Keratinocyte (primary cell): ENCODE data around the gene NLRP11.

Experiments used
- CTCF ChIP-seq, 3 experiments: IDR thresholded peaks in 1 of 3; conservative IDR thresholded peaks in 1 of 3; optimal IDR thresholded peaks in 1 of 3; 2 replicates in 2 of 3; 3 replicates in 1 of 3; pipeline versions ENCODE3 to v1.5.1; 2011; ENCODE audit warnings: low read length in 3 of 3, mild to moderate bottlenecking in 3 of 3, moderate library complexity in 2 of 3, control low read depth in 1 of 3, inconsistent platforms in 1 of 3; ENCODE audit not compliant: insufficient read depth in 2 of 3; ENCODE audit errors: extremely low read depth in 1 of 3
- EZH2 ChIP-seq: IDR thresholded peaks from one replicate; pipeline ENCODE4 v1.6.1; 2012; ENCODE audit warnings: inconsistent platforms, mild to moderate bottlenecking, low read length, moderate library complexity

DNA sequence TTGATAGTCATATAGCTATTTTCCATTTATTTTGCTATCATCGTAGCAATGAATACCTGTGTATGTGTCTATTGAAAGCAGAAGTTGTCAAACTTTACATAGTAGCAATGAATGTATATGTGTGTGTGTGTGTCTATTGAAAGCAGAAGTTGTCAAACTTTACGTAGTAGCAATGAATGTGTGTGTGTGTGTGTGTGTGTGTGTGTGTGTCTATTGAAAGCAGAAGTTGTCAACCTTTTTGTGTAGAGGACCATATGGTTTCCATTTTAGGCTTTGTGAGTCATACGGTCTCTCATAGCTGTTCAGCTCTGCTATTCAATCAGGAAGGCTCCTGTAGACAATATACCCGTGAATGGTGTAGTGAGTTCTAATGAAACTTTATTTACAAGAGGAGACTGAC is 25.4 kb upstream of the NLRP11 start:
- TF ChIP-seq CTCF (optimal IDR thresholded peaks at IDR 0.05 in 1 of 3, IDR thresholded peaks at IDR 0.05 in 1 of 3, conservative IDR thresholded peaks at IDR 0.05 in 1 of 3; ENCODE audit: extremely low read depth in 1 of 3, insufficient read depth in 2 of 3, low read length in 3 of 3) (no peak), EZH2 (no peak)
